ENCODE results near the gene PDE4D.

PDE4D gene

GRCh38 chr5:59253625-59254024, 639.9 kb downstream of the PDE4D start:
- no peak for TF ChIP-seq CTCF (conservative IDR thresholded peaks at IDR 0.05; ENCODE audit: control insufficient read depth, insufficient read depth, low read depth, low read length)
- H3K4me3 ChIP-seq (ENCODE audit: control insufficient read depth, low read depth, low read length) = no peak overlapping the region
- no peak for DNase-seq (ENCODE audit: low read depth)

- TF ChIP-seq CTCF (conservative IDR thresholded peaks at IDR 0.05; ENCODE audit: control insufficient read depth, insufficient read depth, low read depth, low read length) = no peak
- H3K4me3 ChIP-seq (ENCODE audit: control insufficient read depth, low read depth, low read length) = no peak overlapping the region
- no peak for DNase-seq (ENCODE audit: low read depth)
Measured at GRCh38 chr5:59251627-59252026, 641.9 kb downstream of the PDE4D start.

GRCh38 chr5:59249726-59250125, 643.8 kb downstream of the PDE4D start:
- DNase-seq (ENCODE audit: low read depth) = no peak
- no peak for TF ChIP-seq CTCF (conservative IDR thresholded peaks at IDR 0.05; ENCODE audit: control insufficient read depth, insufficient read depth, low read depth, low read length)
- H3K4me3 ChIP-seq (ENCODE audit: control insufficient read depth, low read depth, low read length) = no peak overlapping the region

- DNase-seq (ENCODE audit: low read depth) = no peak
- TF ChIP-seq CTCF (conservative IDR thresholded peaks at IDR 0.05; ENCODE audit: control insufficient read depth, insufficient read depth, low read depth, low read length) = no peak
- H3K4me3 ChIP-seq (ENCODE audit: control insufficient read depth, low read depth, low read length) = no peak overlapping the region
Measured at GRCh38 chr5:59249160-59249559, 644.4 kb downstream of the PDE4D start.

- no peak overlapping the region for H3K4me3 ChIP-seq (ENCODE audit: control insufficient read depth, low read depth, low read length)
- DNase-seq (ENCODE audit: low read depth) = no peak
- TF ChIP-seq CTCF (conservative IDR thresholded peaks at IDR 0.05; ENCODE audit: control insufficient read depth, insufficient read depth, low read depth, low read length) = no peak
Measured at GRCh38 chr5:59246882-59247281, 646.6 kb downstream of the PDE4D start.

- no peak for TF ChIP-seq CTCF (conservative IDR thresholded peaks at IDR 0.05; ENCODE audit: control insufficient read depth, insufficient read depth, low read depth, low read length)
- peak; percentile 5 for DNase-seq (ENCODE audit: low read depth)
- H3K4me3 ChIP-seq (ENCODE audit: control insufficient read depth, low read depth, low read length) = no peak overlapping the region
Measured at GRCh38 chr5:59246145-59246869, 647.2 kb downstream of the PDE4D start.
